ENCODE results near the gene CASKIN1.
"Not testable (repeated sequence)": the region's sequence is repeated elsewhere in the genome, so short reads cannot be mapped to it uniquely, and the experiment has no call there.

Gene CASKIN1, protein sequence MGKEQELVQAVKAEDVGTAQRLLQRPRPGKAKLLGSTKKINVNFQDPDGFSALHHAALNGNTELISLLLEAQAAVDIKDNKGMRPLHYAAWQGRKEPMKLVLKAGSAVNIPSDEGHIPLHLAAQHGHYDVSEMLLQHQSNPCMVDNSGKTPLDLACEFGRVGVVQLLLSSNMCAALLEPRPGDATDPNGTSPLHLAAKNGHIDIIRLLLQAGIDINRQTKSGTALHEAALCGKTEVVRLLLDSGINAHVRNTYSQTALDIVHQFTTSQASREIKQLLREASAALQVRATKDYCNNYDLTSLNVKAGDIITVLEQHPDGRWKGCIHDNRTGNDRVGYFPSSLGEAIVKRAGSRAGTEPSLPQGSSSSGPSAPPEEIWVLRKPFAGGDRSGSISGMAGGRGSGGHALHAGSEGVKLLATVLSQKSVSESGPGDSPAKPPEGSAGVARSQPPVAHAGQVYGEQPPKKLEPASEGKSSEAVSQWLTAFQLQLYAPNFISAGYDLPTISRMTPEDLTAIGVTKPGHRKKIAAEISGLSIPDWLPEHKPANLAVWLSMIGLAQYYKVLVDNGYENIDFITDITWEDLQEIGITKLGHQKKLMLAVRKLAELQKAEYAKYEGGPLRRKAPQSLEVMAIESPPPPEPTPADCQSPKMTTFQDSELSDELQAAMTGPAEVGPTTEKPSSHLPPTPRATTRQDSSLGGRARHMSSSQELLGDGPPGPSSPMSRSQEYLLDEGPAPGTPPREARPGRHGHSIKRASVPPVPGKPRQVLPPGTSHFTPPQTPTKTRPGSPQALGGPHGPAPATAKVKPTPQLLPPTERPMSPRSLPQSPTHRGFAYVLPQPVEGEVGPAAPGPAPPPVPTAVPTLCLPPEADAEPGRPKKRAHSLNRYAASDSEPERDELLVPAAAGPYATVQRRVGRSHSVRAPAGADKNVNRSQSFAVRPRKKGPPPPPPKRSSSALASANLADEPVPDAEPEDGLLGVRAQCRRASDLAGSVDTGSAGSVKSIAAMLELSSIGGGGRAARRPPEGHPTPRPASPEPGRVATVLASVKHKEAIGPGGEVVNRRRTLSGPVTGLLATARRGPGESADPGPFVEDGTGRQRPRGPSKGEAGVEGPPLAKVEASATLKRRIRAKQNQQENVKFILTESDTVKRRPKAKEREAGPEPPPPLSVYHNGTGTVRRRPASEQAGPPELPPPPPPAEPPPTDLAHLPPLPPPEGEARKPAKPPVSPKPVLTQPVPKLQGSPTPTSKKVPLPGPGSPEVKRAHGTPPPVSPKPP (N-terminal part only)

GRCh38 chr16:2196162-2196980, at the start of gene CASKIN1:
TSS of gene CASKIN1 (minus strand) at chr16:2196605. CDS start at chr16:2196432, 173 bp downstream.
- FAIRE-seq (no peak), DNase-seq (ENCODE audit: insufficient read length, low spot score) (no peak)
- TF ChIP-seq POLR2A (IDR thresholded peaks at IDR 0.05; ENCODE audit: low read depth, low read length): no peak

- TF ChIP-seq POLR2A (IDR thresholded peaks at IDR 0.05; ENCODE audit: low read depth, low read length): no peak
- no peak for FAIRE-seq
- DNase-seq (ENCODE audit: insufficient read length, low spot score): no peak
These were observed 48.8 kb upstream of the CASKIN1 start for GRCh38 chr16:2244926-2245795.

DNA sequence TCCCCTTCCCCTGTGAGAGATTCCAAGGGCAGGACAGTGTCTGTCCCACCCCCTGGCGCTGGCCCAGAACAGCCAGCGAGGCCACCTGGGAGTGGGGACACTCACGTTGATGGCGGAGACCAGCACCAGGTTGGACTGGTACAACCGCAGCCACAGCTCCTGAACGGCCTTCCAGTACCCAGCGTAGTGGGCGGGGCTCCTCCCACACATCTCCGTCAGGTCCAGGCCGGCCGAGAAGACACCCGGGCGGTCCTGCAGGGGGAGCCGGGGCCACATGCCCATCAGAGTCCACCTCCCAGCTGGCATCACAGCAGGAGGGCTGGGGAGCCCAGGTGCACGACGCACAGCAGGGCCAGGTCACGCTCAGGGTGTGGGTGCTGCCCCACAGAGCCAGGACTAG, 47.9 kb upstream of the CASKIN1 start:
- FAIRE-seq (no peak), DNase-seq (ENCODE audit: insufficient read length, low spot score) (no peak)
- no peak for TF ChIP-seq POLR2A (IDR thresholded peaks at IDR 0.05; ENCODE audit: low read depth, low read length)

GRCh38 chr16:2243781-2244180, 47.4 kb upstream of the CASKIN1 start:
- DNase-seq (ENCODE audit: insufficient read length, low spot score): no peak
- no peak for FAIRE-seq
- no peak for TF ChIP-seq POLR2A (IDR thresholded peaks at IDR 0.05; ENCODE audit: low read depth, low read length)

- FAIRE-seq (no peak), DNase-seq (ENCODE audit: insufficient read length, low spot score) (no peak)
- no peak for TF ChIP-seq POLR2A (IDR thresholded peaks at IDR 0.05; ENCODE audit: low read depth, low read length)
These were observed 46.7 kb upstream of the CASKIN1 start for GRCh38 chr16:2243031-2243528.

- FAIRE-seq: no peak
- no peak for DNase-seq (ENCODE audit: insufficient read length, low spot score)
- no peak for TF ChIP-seq POLR2A (IDR thresholded peaks at IDR 0.05; ENCODE audit: low read depth, low read length)
These were observed 46.2 kb upstream of the CASKIN1 start for GRCh38 chr16:2242598-2242997.

DNA sequence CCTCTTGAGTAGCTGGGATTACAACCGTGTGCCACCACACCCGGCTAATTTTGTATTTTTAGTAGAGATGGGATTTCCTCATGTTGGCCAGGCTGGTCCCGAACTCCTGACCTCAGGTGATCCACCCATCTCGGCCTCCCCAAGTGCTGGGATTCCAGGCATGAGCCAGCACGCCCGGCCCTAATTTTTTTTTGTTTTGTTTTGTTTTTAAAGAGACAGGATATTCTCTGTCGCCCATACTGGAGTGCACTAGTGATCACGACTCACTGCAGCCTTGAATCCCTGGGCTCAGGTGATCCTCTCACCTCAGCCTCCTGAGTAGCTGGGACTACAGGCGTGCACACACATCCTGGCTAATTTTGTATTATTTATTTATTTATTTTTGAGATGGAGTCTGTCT, 43.9 kb upstream of the CASKIN1 start:
- DNase-seq (ENCODE audit: insufficient read length, low spot score); FAIRE-seq: not testable (repeated sequence)

DNA sequence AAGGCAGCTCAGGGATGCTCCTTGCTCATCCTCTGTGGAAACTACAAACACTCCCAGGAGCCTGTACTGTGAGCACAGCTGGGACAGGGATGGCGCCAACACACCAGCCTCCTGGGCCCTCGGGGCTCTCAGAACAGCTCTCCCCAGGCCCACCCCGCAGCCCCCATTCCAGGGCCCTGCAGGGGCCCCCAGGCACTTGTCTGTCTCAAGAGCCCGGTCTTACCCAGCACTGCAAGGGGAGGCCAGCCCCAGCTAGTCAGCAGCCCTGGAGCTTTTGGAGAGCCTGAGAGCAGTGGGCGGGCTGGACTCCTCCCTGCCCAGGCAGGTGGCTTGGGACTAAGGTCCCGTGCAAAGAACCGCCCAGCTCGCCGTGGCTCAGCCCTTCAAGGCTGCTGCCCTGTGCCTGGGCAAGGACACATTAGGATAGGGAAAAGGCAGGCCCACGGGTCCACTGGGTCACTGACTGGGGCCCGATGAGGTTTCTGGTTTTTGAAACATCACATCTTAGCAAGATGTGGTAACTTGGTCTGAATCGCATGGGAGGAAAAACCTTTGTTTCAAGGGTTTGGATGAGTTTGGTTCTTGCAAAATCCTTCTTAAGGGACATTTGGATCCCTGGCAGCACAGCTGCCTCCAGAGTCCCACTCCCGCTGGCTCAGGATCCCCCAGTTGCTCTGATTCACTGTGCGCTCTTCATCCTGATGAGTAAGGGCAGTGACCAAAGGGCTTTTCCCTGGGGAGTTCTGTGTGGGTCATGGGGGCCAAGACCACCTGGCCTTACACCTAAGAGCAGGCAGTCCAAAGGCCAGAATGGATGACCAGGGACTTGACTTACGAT, 42.7 kb upstream of the CASKIN1 start:
- DNase-seq (ENCODE audit: insufficient read length, low spot score) (no peak), FAIRE-seq (no peak)
- no peak for TF ChIP-seq POLR2A (IDR thresholded peaks at IDR 0.05; ENCODE audit: low read depth, low read length)

GRCh38 chr16:2238150-2238837, 41.9 kb upstream of the CASKIN1 start:
- no peak for FAIRE-seq
- DNase-seq (ENCODE audit: insufficient read length, low spot score): no peak

GRCh38 chr16:2237493-2238149, 41.2 kb upstream of the CASKIN1 start:
- FAIRE-seq: no peak
- no peak for TF ChIP-seq POLR2A (IDR thresholded peaks at IDR 0.05; ENCODE audit: low read depth, low read length)
- no peak for DNase-seq (ENCODE audit: insufficient read length, low spot score)

More at GRCh38 chr16:2238150-2238837, 41.9 kb upstream of the CASKIN1 start:
- TF ChIP-seq POLR2A (IDR thresholded peaks at IDR 0.05; ENCODE audit: low read depth, low read length): no peak
